A549 (cell line): Measurements from ENCODE around the gene GAP43. TPM values are rescaled to one million over a fixed set of nuclear protein-coding genes. Genes with fewer than 3 reads are reported as not detected.

Experiments
- ATAC-seq, 2 experiments: fragments of 200-7000 bp in 1 of 2; fragments of >200 bp in 1 of 2; cut with Nextera tagmentation in 1 of 2; cut with Tn5 transposase in 1 of 2; 3 replicates each; pipeline versions ENCODE4 v1.8.0 to v1.9.1; 2018 to 2020; ENCODE audit warnings: mild to moderate bottlenecking in 1 of 2, moderate library complexity in 1 of 2
- CTCF ChIA-PET: fragments of 300-600 bp; sonication (Branson Sonifier 250); formaldehyde crosslinking; extraction: SDS; loops from one replicate; lab custom pipeline; 2021; ENCODE audit warnings: antibody characterized with exemption, inconsistent platforms; lab: Yijun Ruan, JAX
- POLR2A ChIA-PET: fragments of 350-600 bp; formaldehyde crosslinking; extraction: SDS; loops from one replicate; lab custom pipeline; 2021; ENCODE audit warnings: antibody characterized with exemption, inconsistent platforms; lab: Yijun Ruan, JAX
- DNase-seq, 2 experiments: peaks; one replicate each; pipeline versions ENCODE4 v3.0.0 to v3.0.0-alpha.2; 2011 to 2016; ENCODE audit warnings: low read depth in 1 of 2, low spot score in 1 of 2
- FAIRE-seq: peaks from 2 replicates; lab custom pipeline; 2011; peaks lifted over from hg19 to GRCh38; lab: Jason Lieb, UNC
- H3K27ac ChIP-seq, 2 experiments: fragments of >200 bp; sonication (Bioruptor Twin); formaldehyde crosslinking; 3 replicates each; pipeline ENCODE4 v1.5.1; 2016 to 2017
- H3K4me1 ChIP-seq: fragments of >200 bp; sonication (Bioruptor Twin); formaldehyde crosslinking; 3 replicates; pipeline ENCODE4 v1.6.1; 2016
- H3K4me2 ChIP-seq: fragments of >200 bp; sonication (Bioruptor Twin); formaldehyde crosslinking; 3 replicates; pipeline ENCODE4 v1.6.1; 2016
- H3K4me3 ChIP-seq: fragments of >200 bp; sonication (Bioruptor Twin); formaldehyde crosslinking; 3 replicates; pipeline ENCODE4 v1.5.1; 2016
- H3K9me3 ChIP-seq: fragments of >200 bp; sonication (Bioruptor Twin); formaldehyde crosslinking; 3 replicates; pipeline ENCODE4 v1.6.1; 2016
- CEBPB ChIP-seq, 2 experiments: fragments of >200 bp in 1 of 2; sonication (Bioruptor Twin) in 1 of 2; formaldehyde crosslinking in 1 of 2; IDR thresholded peaks; 2 replicates each; pipeline ENCODE4 v1.6.1; 2012 to 2016
- CHD2 ChIP-seq: fragments of 150-350 bp; IDR thresholded peaks from 2 replicates; pipeline ENCODE4 v1.6.1; 2014; ENCODE audit warnings: low read length; ENCODE audit not compliant: partially characterized antibody
- CHD4 ChIP-seq: fragments of 200-600 bp; sonication (generic); IDR thresholded peaks from 2 replicates; pipeline ENCODE4 v1.6.1; 2016; ENCODE audit warnings: antibody characterized with exemption, mild to moderate bottlenecking, borderline replicate concordance
- EHMT2 ChIP-seq: fragments of 200-600 bp; sonication (generic); IDR thresholded peaks from 2 replicates; pipeline ENCODE4 v1.6.1; 2016; ENCODE audit warnings: antibody characterized with exemption, low read depth, mild to moderate bottlenecking, moderate library complexity
- EP300 ChIP-seq, 2 experiments: fragments of >200 bp; sonication (Bioruptor Twin); formaldehyde crosslinking; IDR thresholded peaks; 2 replicates in 1 of 2; 3 replicates in 1 of 2; pipeline ENCODE4 v1.6.1; 2016 to 2017
- ESRRA ChIP-seq: fragments of 150-350 bp; IDR thresholded peaks from 2 replicates; pipeline ENCODE4 v1.6.1; 2014; ENCODE audit warnings: mild to moderate bottlenecking, low read length, borderline replicate concordance
- FOSB ChIP-seq: fragments of 250-450 bp; sonication (Bioruptor Pico); IDR thresholded peaks from 2 replicates; pipeline ENCODE4 v1.5.0; 2020; ENCODE audit warnings: mild to moderate bottlenecking, moderate library complexity
- HOXB5 ChIP-seq: fragments of 250-450 bp; sonication (Bioruptor Pico); IDR thresholded peaks from 2 replicates; pipeline ENCODE4 v1.5.0; 2020; ENCODE audit warnings: mild to moderate bottlenecking, moderate library complexity
- JUN ChIP-seq, 2 experiments: fragments of >200 bp; sonication (Bioruptor Twin); formaldehyde crosslinking; IDR thresholded peaks; 2 replicates in 1 of 2; 3 replicates in 1 of 2; pipeline ENCODE4 v1.6.1; 2016 to 2017
- JUNB ChIP-seq: fragments of >200 bp; sonication (Bioruptor Twin); formaldehyde crosslinking; IDR thresholded peaks from 2 replicates; pipeline ENCODE4 v1.6.1; 2016
- KDM5A ChIP-seq: fragments of 200-600 bp; sonication (generic); IDR thresholded peaks from 2 replicates; pipeline ENCODE4 v1.6.1; 2016; ENCODE audit warnings: antibody characterized with exemption, mild to moderate bottlenecking
- MYC ChIP-seq: IDR thresholded peaks from 2 replicates; pipeline ENCODE4 v1.6.1; 2012; ENCODE audit warnings: mild to moderate bottlenecking, inconsistent platforms, low read length, improper control_type of control experiment, borderline replicate concordance
- NPAS2 ChIP-seq: fragments of 250-450 bp; sonication (Bioruptor Pico); IDR thresholded peaks from 2 replicates; pipeline ENCODE4 v1.8.0; 2022; ENCODE audit warnings: mild to moderate bottlenecking, moderate library complexity, borderline replicate concordance
- NR3C1 ChIP-seq: fragments of >200 bp; sonication (Bioruptor Twin); formaldehyde crosslinking; IDR thresholded peaks from 3 replicates; pipeline ENCODE4 v1.6.1; 2017
- RAD21 ChIP-seq, 2 experiments: fragments of >200 bp in 1 of 2; sonication (Bioruptor Twin) in 1 of 2; formaldehyde crosslinking in 1 of 2; IDR thresholded peaks in 1 of 2; conservative IDR thresholded peaks in 1 of 2; 2 replicates in 1 of 2; 3 replicates in 1 of 2; pipeline ENCODE4 v1.6.1; 2012 to 2018; ENCODE audit warnings: inconsistent platforms in 1 of 2
- SREBF2 ChIP-seq: fragments of 450-650 bp; IDR thresholded peaks from 2 replicates; pipeline ENCODE4 v1.6.1; 2014; ENCODE audit warnings: mild to moderate bottlenecking, moderate library complexity
- TFCP2L1 ChIP-seq: fragments of 250-450 bp; sonication (Bioruptor Pico); IDR thresholded peaks from 2 replicates; pipeline ENCODE4 v1.5.0; 2021; ENCODE audit warnings: mild to moderate bottlenecking
- TP53 ChIP-seq: fragments of 250-450 bp; sonication (Bioruptor Pico); IDR thresholded peaks from 2 replicates; pipeline ENCODE4 v1.5.0; 2021; ENCODE audit warnings: mild to moderate bottlenecking, moderate library complexity
- ZFP36 ChIP-seq: fragments of 450-650 bp; IDR thresholded peaks from 2 replicates; pipeline ENCODE4 v1.6.1; 2014; ENCODE audit warnings: borderline replicate concordance; ENCODE audit not compliant: partially characterized antibody
- ZSCAN20 ChIP-seq: fragments of 250-450 bp; sonication (Bioruptor Pico); IDR thresholded peaks from 2 replicates; pipeline ENCODE4 v1.8.0; 2022; ENCODE audit warnings: mild to moderate bottlenecking, moderate library complexity
- WGBS: methylation state at CpG from one replicate; pipeline ENCODE4 v1.1.6; 2017; ENCODE audit errors: missing lambda C conversion rate; 5-methylcytosine and 5-hydroxymethylcytosine counted together
- polyA plus RNA-seq, 4 experiments: library from polyadenylated mRNA; depleted of rRNA in 3 of 4; stranded (reverse); fragments of >200 nt; fragmentation: RNase III in 1 of 4; extraction: RNeasy Plus Mini Kit Qiagen cat#74134 plus additional on column Dnase treatment in 1 of 4; gene quantifications; 2 replicates in 3 of 4; 3 replicates in 1 of 4; pipeline ENCODE4 v1.2.3, GENCODE V29; 2011 to 2017
- TF ChIP-seq, protein P1 (sequence below): fragments of 450-650 bp; IDR thresholded peaks from 2 replicates; pipeline ENCODE4 v1.6.1; 2014; ENCODE audit warnings: antibody characterized with exemption
- TF ChIP-seq, protein P2 (sequence below): fragments of >200 bp; sonication (Bioruptor Twin); formaldehyde crosslinking; IDR thresholded peaks from 3 replicates; pipeline ENCODE4 v1.6.1; 2016
- TF ChIP-seq, protein P3 (sequence below): fragments of 250-450 bp; sonication (Bioruptor Pico); IDR thresholded peaks from 2 replicates; pipeline ENCODE4 v1.5.0; 2020; ENCODE audit warnings: low read depth, mild to moderate bottlenecking, moderate library complexity
- TF ChIP-seq, protein P4 (sequence below): IDR thresholded peaks from 2 replicates; pipeline ENCODE4 v1.6.1; 2012
- TF ChIP-seq, protein P5 (sequence below): fragments of 250-450 bp; sonication (Bioruptor Pico); IDR thresholded peaks from 2 replicates; pipeline ENCODE4 v1.5.0; 2021; ENCODE audit warnings: mild to moderate bottlenecking, moderate library complexity, borderline replicate concordance

GAP43 gene
- polyA plus RNA-seq, 2 of the 4 experiments (the other 2 are of a cell fraction): not detected

DNA sequence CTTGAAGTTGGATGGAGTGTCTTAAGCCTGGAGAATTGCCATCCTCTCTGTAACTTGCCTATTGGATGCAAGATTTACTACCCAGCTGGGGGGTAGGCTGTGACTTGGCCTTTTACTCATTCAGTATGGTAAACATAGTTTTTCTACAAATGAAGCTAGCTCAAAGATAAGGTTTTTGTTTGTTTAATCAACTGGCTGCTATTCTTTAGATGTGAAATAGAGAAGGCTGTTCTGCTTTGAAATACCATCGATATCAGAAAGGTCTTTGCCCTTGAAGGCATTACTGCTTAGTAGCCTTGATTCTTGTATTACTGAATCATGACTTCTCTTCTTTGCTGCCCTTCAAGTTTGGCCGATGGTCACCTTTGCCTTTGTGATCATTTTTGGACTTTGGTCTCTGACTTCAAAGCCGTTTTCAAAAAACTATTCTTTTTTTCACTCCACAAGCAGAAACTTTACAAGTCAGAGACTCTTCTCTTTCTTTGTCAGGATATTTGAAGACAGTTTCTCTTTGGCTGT is 83.1 kb downstream of the GAP43 start:
- FAIRE-seq (no peak), ATAC-seq (peak in 1 of 2 experiments; percentile 51; a peak in 2 of 6 replicates), DNase-seq (no peak)
- CTCF ChIA-PET: no interaction called here
- POLR2A ChIA-PET: no interaction called here
- WGBS: 12% methylated on average over 3 of the region's 3 CpGs
- H3K27ac ChIP-seq: no peak overlapping the region
- H3K4me2 ChIP-seq: peak overlapping the region; percentile 28
- peaks cover 19% of the 10 kb centered on the region for H3K4me1 ChIP-seq
- no peak overlapping the region for H3K4me3 ChIP-seq
- TF ChIP-seq KDM5A: no peak
- TF ChIP-seq EHMT2: no peak
- TF ChIP-seq ZFP36: no peak
- TF ChIP-seq MYC: no peak
- TF ChIP-seq, protein P1, sequence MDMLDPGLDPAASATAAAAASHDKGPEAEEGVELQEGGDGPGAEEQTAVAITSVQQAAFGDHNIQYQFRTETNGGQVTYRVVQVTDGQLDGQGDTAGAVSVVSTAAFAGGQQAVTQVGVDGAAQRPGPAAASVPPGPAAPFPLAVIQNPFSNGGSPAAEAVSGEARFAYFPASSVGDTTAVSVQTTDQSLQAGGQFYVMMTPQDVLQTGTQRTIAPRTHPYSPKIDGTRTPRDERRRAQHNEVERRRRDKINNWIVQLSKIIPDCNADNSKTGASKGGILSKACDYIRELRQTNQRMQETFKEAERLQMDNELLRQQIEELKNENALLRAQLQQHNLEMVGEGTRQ: no peak
- TF ChIP-seq EP300 (IDR thresholded peaks at IDR 0.05): no peak
- no peak for TF ChIP-seq HOXB5
- TF ChIP-seq, all 56 proteins: peak for 0
- H3K9me3 ChIP-seq: no peaks in the 10 kb centered on the region

DNA sequence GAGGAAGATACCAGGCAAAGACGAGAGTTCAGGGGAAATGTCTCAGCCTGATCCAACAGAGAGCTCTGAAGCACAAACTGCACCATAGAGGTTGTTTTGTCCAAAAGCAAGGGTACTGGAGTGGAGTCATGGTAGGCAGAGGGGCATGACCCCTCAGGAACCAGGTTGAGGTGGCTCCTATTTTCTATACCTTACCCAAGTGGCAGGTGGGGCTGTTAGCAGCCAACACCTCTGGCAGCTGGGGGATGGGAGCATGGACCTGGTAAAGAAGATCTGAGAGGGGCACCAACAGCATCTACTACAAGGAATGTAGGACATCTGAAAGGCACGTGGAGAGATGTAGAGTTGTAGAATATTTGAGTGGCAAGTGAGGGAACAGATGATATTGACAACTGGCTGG is 85.2 kb downstream of the GAP43 start:
- H3K4me1 ChIP-seq: peaks cover 19% of the 10 kb centered on the region
- DNase-seq (no peak), FAIRE-seq (no peak)
- H3K4me2 ChIP-seq: no peak overlapping the region
- ChIA-PET POLR2A (no interaction called here), CTCF (interaction anchor here (1.3 kb wide), 1 partner anchor 491 kb away, joined by 4 read pairs; no protein-coding TSS in a partner anchor)
- H3K4me3 ChIP-seq: no peak overlapping the region
- H3K27ac ChIP-seq: no peak overlapping the region
- H3K9me3 ChIP-seq: no peaks in the 10 kb centered on the region
- TF ChIP-seq JUN (IDR thresholded peaks at IDR 0.05) (no peak), TP53 (CRISPR knock-in tag) (no peak), SREBF2 (no peak), CHD4 (no peak), ESRRA (no peak), CHD2 (no peak), NPAS2 (CRISPR knock-in tag) (no peak), NR3C1 (no peak), JUNB (no peak), ZSCAN20 (CRISPR knock-in tag) (no peak), CEBPB (IDR thresholded peaks at IDR 0.05) (no peak), RAD21 (conservative IDR thresholded peaks at IDR 0.05 in 1 of 2, IDR thresholded peaks at IDR 0.05 in 1 of 2) (no peak), FOSB (CRISPR knock-in tag) (no peak), TFCP2L1 (no peak)
- TF ChIP-seq, protein P2, sequence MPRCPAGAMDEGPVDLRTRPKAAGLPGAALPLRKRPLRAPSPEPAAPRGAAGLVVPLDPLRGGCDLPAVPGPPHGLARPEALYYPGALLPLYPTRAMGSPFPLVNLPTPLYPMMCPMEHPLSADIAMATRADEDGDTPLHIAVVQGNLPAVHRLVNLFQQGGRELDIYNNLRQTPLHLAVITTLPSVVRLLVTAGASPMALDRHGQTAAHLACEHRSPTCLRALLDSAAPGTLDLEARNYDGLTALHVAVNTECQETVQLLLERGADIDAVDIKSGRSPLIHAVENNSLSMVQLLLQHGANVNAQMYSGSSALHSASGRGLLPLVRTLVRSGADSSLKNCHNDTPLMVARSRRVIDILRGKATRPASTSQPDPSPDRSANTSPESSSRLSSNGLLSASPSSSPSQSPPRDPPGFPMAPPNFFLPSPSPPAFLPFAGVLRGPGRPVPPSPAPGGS: no peak
- TF ChIP-seq, protein P3, sequence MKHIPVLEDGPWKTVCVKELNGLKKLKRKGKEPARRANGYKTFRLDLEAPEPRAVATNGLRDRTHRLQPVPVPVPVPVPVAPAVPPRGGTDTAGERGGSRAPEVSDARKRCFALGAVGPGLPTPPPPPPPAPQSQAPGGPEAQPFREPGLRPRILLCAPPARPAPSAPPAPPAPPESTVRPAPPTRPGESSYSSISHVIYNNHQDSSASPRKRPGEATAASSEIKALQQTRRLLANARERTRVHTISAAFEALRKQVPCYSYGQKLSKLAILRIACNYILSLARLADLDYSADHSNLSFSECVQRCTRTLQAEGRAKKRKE: no peak
- TF ChIP-seq, protein P4, sequence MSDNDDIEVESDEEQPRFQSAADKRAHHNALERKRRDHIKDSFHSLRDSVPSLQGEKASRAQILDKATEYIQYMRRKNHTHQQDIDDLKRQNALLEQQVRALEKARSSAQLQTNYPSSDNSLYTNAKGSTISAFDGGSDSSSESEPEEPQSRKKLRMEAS: no peak
- TF ChIP-seq, protein P5, sequence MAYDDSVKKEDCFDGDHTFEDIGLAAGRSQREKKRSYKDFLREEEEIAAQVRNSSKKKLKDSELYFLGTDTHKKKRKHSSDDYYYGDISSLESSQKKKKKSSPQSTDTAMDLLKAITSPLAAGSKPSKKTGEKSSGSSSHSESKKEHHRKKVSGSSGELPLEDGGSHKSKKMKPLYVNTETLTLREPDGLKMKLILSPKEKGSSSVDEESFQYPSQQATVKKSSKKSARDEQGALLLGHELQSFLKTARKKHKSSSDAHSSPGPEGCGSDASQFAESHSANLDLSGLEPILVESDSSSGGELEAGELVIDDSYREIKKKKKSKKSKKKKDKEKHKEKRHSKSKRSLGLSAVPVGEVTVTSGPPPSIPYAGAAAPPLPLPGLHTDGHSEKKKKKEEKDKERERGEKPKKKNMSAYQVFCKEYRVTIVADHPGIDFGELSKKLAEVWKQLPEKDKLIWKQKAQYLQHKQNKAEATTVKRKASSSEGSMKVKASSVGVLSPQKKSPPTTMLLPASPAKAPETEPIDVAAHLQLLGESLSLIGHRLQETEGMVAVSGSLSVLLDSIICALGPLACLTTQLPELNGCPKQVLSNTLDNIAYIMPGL (CRISPR knock-in tag): no peak
- TF ChIP-seq, all 56 proteins: peak for 0
- no peak for ATAC-seq
- 43% methylated on average over 2 of the region's 2 CpGs for WGBS
